Hepatocyte (in vitro differentiated cells): Measurements from ENCODE around the gene PDE4D. TPM values are rescaled to one million over a fixed set of nuclear protein-coding genes. Genes with fewer than 3 reads are reported as not detected.

ENCODE experiments used
- DNase-seq: peaks from one replicate; pipeline ENCODE4 v3.0.0-alpha.2; 2016; ENCODE audit warnings: low spot score
- H2AFZ ChIP-seq: fragments of 200-600 bp; sonication (generic); 2 replicates; pipeline ENCODE4 v1.6.0; 2016; ENCODE audit warnings: antibody characterized with exemption, mild to moderate bottlenecking
- H3K27ac ChIP-seq: fragments of 200-600 bp; sonication (generic); 2 replicates; pipeline ENCODE4 v1.5.1; 2016; ENCODE audit warnings: mild to moderate bottlenecking
- H3K27me3 ChIP-seq: fragments of 200-600 bp; sonication (generic); 2 replicates; pipeline ENCODE4 v1.6.1; 2016
- H3K36me3 ChIP-seq: fragments of 200-600 bp; sonication (generic); replicated peaks from 2 replicates; pipeline ENCODE4 v1.5.1; 2016; ENCODE audit warnings: low read depth; ENCODE audit not compliant: insufficient read depth
- H3K4me1 ChIP-seq: fragments of 200-600 bp; sonication (generic); 2 replicates; pipeline ENCODE4 v1.5.1; 2016; ENCODE audit warnings: mild to moderate bottlenecking, moderate library complexity; ENCODE audit not compliant: insufficient read depth
- H3K4me2 ChIP-seq: fragments of 200-600 bp; sonication (generic); 2 replicates; pipeline ENCODE4 v1.6.0; 2016
- H3K4me3 ChIP-seq: fragments of 200-600 bp; sonication (generic); 2 replicates; pipeline ENCODE4 v1.5.1; 2016; ENCODE audit warnings: mild to moderate bottlenecking
- H3K79me2 ChIP-seq: fragments of 200-600 bp; sonication (generic); 2 replicates; pipeline ENCODE4 v1.6.0; 2017; ENCODE audit warnings: mild to moderate bottlenecking
- H3K9me2 ChIP-seq: fragments of 200-600 bp; sonication (generic); replicated peaks from 2 replicates; pipeline ENCODE4 v1.6.0; 2017; ENCODE audit warnings: mild to moderate bottlenecking; ENCODE audit not compliant: insufficient read depth
- H3K9me3 ChIP-seq: fragments of 200-600 bp; sonication (generic); 2 replicates; pipeline ENCODE4 v1.5.1; 2016; ENCODE audit warnings: low read depth, mild to moderate bottlenecking
- H4K20me1 ChIP-seq: fragments of 200-600 bp; sonication (generic); 2 replicates; pipeline ENCODE4 v1.6.0; 2016; ENCODE audit warnings: mild to moderate bottlenecking; ENCODE audit not compliant: insufficient read depth, poor library complexity, severe bottlenecking
- CTCF ChIP-seq: fragments of 200-600 bp; sonication (generic); IDR thresholded peaks from 2 replicates; pipeline ENCODE4 v1.5.1; 2016; ENCODE audit warnings: antibody characterized with exemption, mild to moderate bottlenecking; ENCODE audit not compliant: poor library complexity
- EZH2 ChIP-seq: fragments of 200-600 bp; sonication (generic); IDR thresholded peaks from 2 replicates; pipeline ENCODE4 v1.6.1; 2016; ENCODE audit warnings: antibody characterized with exemption, mild to moderate bottlenecking, borderline replicate concordance
- EZH2phosphoT487 ChIP-seq: fragments of 200-600 bp; sonication (generic); IDR thresholded peaks from one replicate; pipeline ENCODE4 v1.6.1; 2018; ENCODE audit warnings: antibody characterized with exemption, mild to moderate bottlenecking, low read depth, moderate library complexity; ENCODE audit not compliant: unreplicated experiment, severe bottlenecking
- WGBS: methylation state at CpG from one replicate; pipeline ENCODE4 v1.1.6; 2016; ENCODE audit warnings: low lambda C conversion rate; ENCODE audit errors: missing lambda C conversion rate; 5-methylcytosine and 5-hydroxymethylcytosine counted together
- polyA plus RNA-seq: library from polyadenylated mRNA; unstranded; fragments of >200 nt; fragmentation: Nextera tagmentation; extraction: Ambion mirVana; gene quantifications from 2 replicates; pipeline ENCODE4 v1.2.1, GENCODE V29; 2016
- total RNA-seq: library from RNA; depleted of rRNA; stranded (reverse); fragments of >200 nt; gene quantifications from 2 replicates; pipeline ENCODE4 v1.2.3, GENCODE V29; 2014

PDE4D gene
- total and polyA plus RNA-seq, 2 experiments from 2014 or later: 14.5 to 45.2 TPM

GRCh38 chr5:59169768-59170150 is 723.8 kb downstream of the PDE4D start:
- no peaks in the 10 kb centered on the region for H3K4me1 ChIP-seq

GRCh38 chr5:59169081-59169767 is 724.3 kb downstream of the PDE4D start:
- Histone ChIP-seq H3K4me3 (no peak overlapping the region), H3K36me3 (no peaks in the 10 kb centered on the region), H2AFZ (no peak overlapping the region), H3K9me2 (no peaks in the 10 kb centered on the region), H3K79me2 (no peaks in the 10 kb centered on the region), H3K27me3 (no peaks in the 10 kb centered on the region), H3K4me1 (no peaks in the 10 kb centered on the region), H3K9me3 (no peaks in the 10 kb centered on the region), H3K4me2 (no peak overlapping the region), H3K27ac (no peak overlapping the region), H4K20me1 (no peaks in the 10 kb centered on the region)
- TF ChIP-seq EZH2phosphoT487 (no peak), EZH2 (no peak), CTCF (no peak)
- 76% methylated on average over 7 of the region's 7 CpGs for WGBS
- DNase-seq: no peak

More at GRCh38 chr5:59169768-59170150, 723.8 kb downstream of the PDE4D start:
- TF ChIP-seq CTCF (no peak), EZH2phosphoT487 (no peak), EZH2 (no peak)
- no peaks in the 10 kb centered on the region for H3K27me3 ChIP-seq
- H3K9me3 ChIP-seq: no peaks in the 10 kb centered on the region
- no peaks in the 10 kb centered on the region for H3K79me2 ChIP-seq
- no peaks in the 10 kb centered on the region for H3K9me2 ChIP-seq
- no peak overlapping the region for H2AFZ ChIP-seq
- no peak overlapping the region for H3K4me3 ChIP-seq
- no peak overlapping the region for H3K27ac ChIP-seq
- no peaks in the 10 kb centered on the region for H3K36me3 ChIP-seq
- WGBS: 92% methylated on average over 1 of the region's 1 CpG
- H3K4me2 ChIP-seq: no peak overlapping the region
- no peak for DNase-seq
- no peaks in the 10 kb centered on the region for H4K20me1 ChIP-seq

- no peaks in the 10 kb centered on the region for H4K20me1 ChIP-seq
- no peaks in the 10 kb centered on the region for H3K4me1 ChIP-seq
- H3K9me3 ChIP-seq: no peaks in the 10 kb centered on the region
Measured at GRCh38 chr5:59168067-59168466, 725.5 kb downstream of the PDE4D start.

GRCh38 chr5:59164041-59164830 is 729.3 kb downstream of the PDE4D start:
- no peaks in the 10 kb centered on the region for H3K9me2 ChIP-seq
- H3K4me3 ChIP-seq: no peak overlapping the region
- H3K4me2 ChIP-seq: no peak overlapping the region

More at GRCh38 chr5:59168067-59168466, 725.5 kb downstream of the PDE4D start:
- TF ChIP-seq EZH2phosphoT487: no peak
- WGBS: 91% methylated on average over 6 of the region's 6 CpGs
- DNase-seq: no peak
- Histone ChIP-seq H2AFZ (no peak overlapping the region), H3K9me2 (no peaks in the 10 kb centered on the region), H3K27ac (no peak overlapping the region), H3K79me2 (no peaks in the 10 kb centered on the region), H3K36me3 (no peaks in the 10 kb centered on the region), H3K4me3 (no peak overlapping the region), H3K27me3 (no peaks in the 10 kb centered on the region), H3K4me2 (no peak overlapping the region)

More at GRCh38 chr5:59164041-59164830, 729.3 kb downstream of the PDE4D start:
- WGBS: 93% methylated on average over 7 of the region's 7 CpGs
- Histone ChIP-seq H3K9me3 (no peaks in the 10 kb centered on the region), H3K79me2 (no peaks in the 10 kb centered on the region), H3K27ac (no peak overlapping the region), H3K4me1 (peaks cover 10% of the 10 kb centered on the region), H3K27me3 (no peaks in the 10 kb centered on the region), H2AFZ (no peak overlapping the region), H4K20me1 (no peaks in the 10 kb centered on the region), H3K36me3 (no peaks in the 10 kb centered on the region)
- DNase-seq: no peak
- TF ChIP-seq EZH2: no peak
- no peak for TF ChIP-seq EZH2phosphoT487
- no peak for TF ChIP-seq CTCF
